Measurements from ENCODE around the gene SELENOF. TPM values are rescaled to one million over a fixed set of nuclear protein-coding genes. Genes with fewer than 3 reads are reported as not detected.

Gene SELENOF
- total and polyA plus RNA-seq, 2 of the 13 experiments (the other 11 are each of a cell fraction or from before 2014, with no cell fraction given): 133 to 163 TPM

DNA sequence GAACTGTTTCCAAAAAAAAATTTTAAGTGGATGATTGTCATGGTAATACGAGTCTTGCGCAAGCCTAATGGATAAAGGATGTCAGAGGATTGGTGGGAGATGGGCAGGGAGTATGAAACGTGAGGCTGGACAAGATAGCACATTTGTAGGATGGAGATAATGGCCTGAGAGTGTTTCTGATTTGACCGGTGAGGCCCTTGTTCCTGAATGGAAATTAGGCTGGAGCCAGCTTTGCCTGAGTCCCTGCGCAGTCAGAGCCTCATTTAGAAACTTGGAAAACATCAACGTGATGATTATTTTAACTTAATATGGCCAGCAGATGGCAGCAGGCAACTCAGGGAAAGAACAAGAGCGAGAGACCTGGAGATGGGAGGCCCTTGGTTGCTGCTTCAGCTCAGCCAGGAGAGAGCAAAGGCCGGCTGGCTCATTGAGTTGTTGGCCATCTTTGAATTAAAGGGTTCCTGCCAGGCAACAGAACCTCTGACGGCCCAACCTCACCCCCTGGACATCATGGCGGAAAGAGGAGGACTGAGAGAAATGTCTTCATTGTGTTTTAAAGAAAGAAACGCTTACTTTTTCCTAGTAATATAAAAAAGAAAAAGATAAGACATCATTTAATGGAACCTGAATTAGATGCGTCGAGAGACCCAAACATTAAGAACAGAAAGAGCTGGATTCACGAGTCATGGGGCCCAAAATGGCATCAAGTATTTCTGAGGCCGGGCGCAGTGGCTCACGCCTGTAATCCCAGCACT is 80.3 kb downstream of the SELENOF start (continued):
- TF ChIP-seq AGO1 (IDR thresholded peaks at IDR 0.05; ENCODE audit: low read depth, low read length, poor library complexity, severe bottlenecking) (no peak), ZNF205 (CRISPR knock-in tag; IDR thresholded peaks at IDR 0.05) (no peak), LCORL (IDR thresholded peaks at IDR 0.05) (no peak), LCORL (CRISPR knock-in tag; IDR thresholded peaks at IDR 0.05) (no peak), ZNF678 (CRISPR knock-in tag; IDR thresholded peaks at IDR 0.05) (no peak), EED (CRISPR knock-in tag; IDR thresholded peaks at IDR 0.05) (no peak), NFE2L2 (IDR thresholded peaks at IDR 0.05; ENCODE audit: low read length) (no peak), ZNF615 (CRISPR knock-in tag; IDR thresholded peaks at IDR 0.05; ENCODE audit: borderline replicate concordance) (no peak), ZMYM4 (CRISPR knock-in tag; IDR thresholded peaks at IDR 0.05) (peak; percentile 77; the same call in 1 of the 2 replicates), SP1 (IDR thresholded peaks at IDR 0.05) (no peak), SP1 (CRISPR knock-in tag; IDR thresholded peaks at IDR 0.05) (no peak), MAF1 (CRISPR knock-in tag; IDR thresholded peaks at IDR 0.05; ENCODE audit: borderline replicate concordance) (no peak), ZFP36L2 (CRISPR knock-in tag; IDR thresholded peaks at IDR 0.05) (no peak), RXRB (CRISPR knock-in tag; IDR thresholded peaks at IDR 0.05; ENCODE audit: borderline replicate concordance) (peak; percentile 48; the same call in 1 of the 2 replicates), ZNF256 (CRISPR knock-in tag; conservative IDR thresholded peaks at IDR 0.05) (no peak), SMAD1 (CRISPR knock-in tag; IDR thresholded peaks at IDR 0.05; ENCODE audit: borderline replicate concordance, low read depth) (no peak), ZNF761 (CRISPR knock-in tag; conservative IDR thresholded peaks at IDR 0.05) (no peak), ZSCAN31 (CRISPR knock-in tag; IDR thresholded peaks at IDR 0.05; ENCODE audit: low read depth) (no peak), ZKSCAN8 (CRISPR knock-in tag; IDR thresholded peaks at IDR 0.05; ENCODE audit: borderline replicate concordance) (peak; percentile 36; the same call in 1 of the 2 replicates), KAT8 (CRISPR knock-in tag; IDR thresholded peaks at IDR 0.05) (0 out of 2 replicates have a peak, but pooled peaks have one; percentile 29), DNMT3B (CRISPR knock-in tag; conservative IDR thresholded peaks at IDR 0.05) (no peak), ZKSCAN1 (IDR thresholded peaks at IDR 0.05; ENCODE audit: low read length) (no peak)
- TF ChIP-seq, protein P1, sequence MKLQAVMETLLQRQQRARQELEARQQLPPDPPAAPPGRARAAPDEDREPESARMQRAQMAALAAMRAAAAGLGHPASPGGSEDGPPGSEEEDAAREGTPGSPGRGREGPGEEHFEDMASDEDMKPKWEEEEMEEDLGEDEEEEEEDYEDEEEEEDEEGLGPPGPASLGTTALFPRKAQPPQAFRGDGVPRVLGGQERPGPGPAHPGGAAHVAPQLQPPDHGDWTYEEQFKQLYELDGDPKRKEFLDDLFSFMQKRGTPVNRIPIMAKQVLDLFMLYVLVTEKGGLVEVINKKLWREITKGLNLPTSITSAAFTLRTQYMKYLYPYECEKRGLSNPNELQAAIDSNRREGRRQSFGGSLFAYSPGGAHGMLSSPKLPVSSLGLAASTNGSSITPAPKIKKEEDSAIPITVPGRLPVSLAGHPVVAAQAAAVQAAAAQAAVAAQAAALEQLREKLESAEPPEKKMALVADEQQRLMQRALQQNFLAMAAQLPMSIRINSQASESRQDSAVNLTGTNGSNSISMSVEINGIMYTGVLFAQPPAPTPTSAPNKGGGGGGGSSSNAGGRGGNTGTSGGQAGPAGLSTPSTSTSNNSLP (IDR thresholded peaks at IDR 0.05; ENCODE audit: low read depth, low read length): peak; percentile 45; the same call in 1 of the 2 replicates
- TF ChIP-seq, protein P2, sequence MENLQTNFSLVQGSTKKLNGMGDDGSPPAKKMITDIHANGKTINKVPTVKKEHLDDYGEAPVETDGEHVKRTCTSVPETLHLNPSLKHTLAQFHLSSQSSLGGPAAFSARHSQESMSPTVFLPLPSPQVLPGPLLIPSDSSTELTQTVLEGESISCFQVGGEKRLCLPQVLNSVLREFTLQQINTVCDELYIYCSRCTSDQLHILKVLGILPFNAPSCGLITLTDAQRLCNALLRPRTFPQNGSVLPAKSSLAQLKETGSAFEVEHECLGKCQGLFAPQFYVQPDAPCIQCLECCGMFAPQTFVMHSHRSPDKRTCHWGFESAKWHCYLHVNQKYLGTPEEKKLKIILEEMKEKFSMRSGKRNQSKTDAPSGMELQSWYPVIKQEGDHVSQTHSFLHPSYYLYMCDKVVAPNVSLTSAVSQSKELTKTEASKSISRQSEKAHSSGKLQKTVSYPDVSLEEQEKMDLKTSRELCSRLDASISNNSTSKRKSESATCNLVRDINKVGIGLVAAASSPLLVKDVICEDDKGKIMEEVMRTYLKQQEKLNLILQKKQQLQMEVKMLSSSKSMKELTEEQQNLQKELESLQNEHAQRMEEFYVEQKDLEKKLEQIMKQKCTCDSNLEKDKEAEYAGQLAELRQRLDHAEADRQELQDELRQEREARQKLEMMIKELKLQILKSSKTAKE (CRISPR knock-in tag; IDR thresholded peaks at IDR 0.05; ENCODE audit: borderline replicate concordance): no peak
- TF ChIP-seq, protein P3, sequence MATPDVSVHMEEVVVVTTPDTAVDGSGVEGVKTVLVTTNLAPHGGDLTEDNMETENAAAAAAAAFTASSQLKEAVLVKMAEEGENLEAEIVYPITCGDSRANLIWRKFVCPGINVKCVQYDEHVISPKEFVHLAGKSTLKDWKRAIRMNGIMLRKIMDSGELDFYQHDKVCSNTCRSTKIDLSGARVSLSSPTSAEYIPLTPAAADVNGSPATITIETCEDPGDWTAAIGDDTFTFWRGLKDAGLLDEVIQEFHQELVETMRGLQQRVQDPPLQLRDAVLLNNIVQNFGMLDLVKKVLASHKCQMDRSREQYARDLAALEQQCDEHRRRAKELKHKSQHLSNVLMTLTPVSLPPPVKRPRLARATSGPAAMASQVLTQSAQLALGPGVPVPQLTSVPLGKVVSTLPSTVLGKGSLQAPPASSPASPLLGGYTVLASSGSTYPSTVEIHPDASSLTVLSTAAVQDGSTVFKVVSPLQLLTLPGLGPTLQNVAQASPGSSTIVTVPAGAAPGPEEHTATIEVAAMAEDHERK (CRISPR knock-in tag; IDR thresholded peaks at IDR 0.05; ENCODE audit: low read depth): no peak
